Neutrophil (primary cell): ENCODE data around the gene TNKS2.
"Not testable (repeated sequence)": the region's sequence is repeated elsewhere in the genome, so short reads cannot be mapped to it uniquely, and the experiment has no call there.

Experiments
- H3K27ac ChIP-seq: fragments of 200-600 bp; sonication (generic); 2 replicates; pipeline ENCODE4 v1.5.1; 2016; ENCODE audit warnings: mild to moderate bottlenecking, moderate library complexity
- H3K27me3 ChIP-seq: fragments of 200-600 bp; sonication (generic); 2 replicates; pipeline ENCODE4 v1.6.0; 2016; ENCODE audit warnings: mild to moderate bottlenecking
- H3K36me3 ChIP-seq: fragments of 200-600 bp; sonication (generic); 2 replicates; pipeline ENCODE4 v1.5.1; 2017
- H3K4me1 ChIP-seq, 2 experiments: fragments of 200-600 bp in 1 of 2; sonication (generic) in 1 of 2; 1 replicate in 1 of 2; 2 replicates in 1 of 2; pipeline versions ENCODE4 v1.5.1 to v1.6.1; 2013 to 2016; ENCODE audit warnings: low read depth in 1 of 2, low read length in 1 of 2, mild to moderate bottlenecking in 1 of 2, moderate library complexity in 1 of 2; ENCODE audit not compliant: control insufficient read depth in 1 of 2, insufficient read depth in 1 of 2
- H3K4me3 ChIP-seq, 2 experiments: fragments of 200-600 bp in 1 of 2; sonication (generic) in 1 of 2; 1 replicate in 1 of 2; 2 replicates in 1 of 2; pipeline ENCODE4 v1.5.1; 2013 to 2016; ENCODE audit warnings: low read depth in 1 of 2, low read length in 1 of 2, mild to moderate bottlenecking in 1 of 2, moderate library complexity in 1 of 2
- H3K9me3 ChIP-seq: fragments of 200-600 bp; sonication (generic); 2 replicates; pipeline ENCODE4 v1.5.1; 2016
- CTCF ChIP-seq: fragments of 200-600 bp; sonication (generic); IDR thresholded peaks from 2 replicates; pipeline ENCODE4 v1.5.1; 2016; ENCODE audit warnings: antibody characterized with exemption

The TNKS2 gene

GRCh38 chr10:91803386-91804125 lies 5.3 kb downstream of the TNKS2 start:
- TF ChIP-seq CTCF = no peak

GRCh38 chr10:91804126-91804510 lies 5.9 kb downstream of the TNKS2 start:
- no peak for TF ChIP-seq CTCF
- peak overlapping the region; percentile 0 for H3K27ac ChIP-seq
- H3K4me1 ChIP-seq = peaks cover 23 to 28% of the 10 kb centered on the region in 2 experiments
- H3K4me3 ChIP-seq = no peak overlapping the region
- no peaks in the 10 kb centered on the region for H3K27me3 ChIP-seq
- peaks cover 9% of the 10 kb centered on the region for H3K36me3 ChIP-seq
- no peaks in the 10 kb centered on the region for H3K9me3 ChIP-seq

More at GRCh38 chr10:91803386-91804125, 5.3 kb downstream of the TNKS2 start:
- peaks cover 9% of the 10 kb centered on the region for H3K36me3 ChIP-seq
- H3K27me3 ChIP-seq = no peaks in the 10 kb centered on the region
- peaks cover 25 to 29% of the 10 kb centered on the region in 2 experiments for H3K4me1 ChIP-seq
- H3K4me3 ChIP-seq = no peak overlapping the region
- H3K27ac ChIP-seq = peak overlapping the region; percentile 0
- no peaks in the 10 kb centered on the region for H3K9me3 ChIP-seq

- Histone ChIP-seq H3K36me3 (peaks cover 9% of the 10 kb centered on the region), H3K4me1 (peaks cover 11 to 17% of the 10 kb centered on the region in 2 experiments), H3K27ac (peak overlapping the region; percentile 2), H3K4me3 (no peak overlapping the region), H3K27me3 (no peaks in the 10 kb centered on the region), H3K9me3 (no peaks in the 10 kb centered on the region)
- TF ChIP-seq CTCF = no peak
Observed at GRCh38 chr10:91805110-91805838, 7.0 kb downstream of the TNKS2 start.

- not testable (repeated sequence) for H3K27me3 ChIP-seq, H3K4me1 ChIP-seq, H3K9me3 ChIP-seq, H3K4me3 ChIP-seq, H3K27ac ChIP-seq
- H3K36me3 ChIP-seq = peaks cover 13% of the 10 kb centered on the region
Observed at GRCh38 chr10:91807264-91807663, 9.0 kb downstream of the TNKS2 start.

- Histone ChIP-seq H3K4me1 (no peaks in the 10 kb centered on the region), H3K9me3 (no peaks in the 10 kb centered on the region), H3K27me3 (no peaks in the 10 kb centered on the region), H3K4me3 (no peak overlapping the region), H3K27ac (no peak overlapping the region), H3K36me3 (peaks cover 46% of the 10 kb centered on the region)
- TF ChIP-seq CTCF = no peak
Observed at GRCh38 chr10:91813251-91813650, 15.0 kb downstream of the TNKS2 start.

GRCh38 chr10:91816981-91817380 lies 18.8 kb downstream of the TNKS2 start:
- no peak overlapping the region for H3K4me3 ChIP-seq
- H3K27me3 ChIP-seq = no peaks in the 10 kb centered on the region
- H3K36me3 ChIP-seq = peaks cover 77% of the 10 kb centered on the region
- H3K9me3 ChIP-seq = no peaks in the 10 kb centered on the region
- no peaks in the 10 kb centered on the region for H3K4me1 ChIP-seq
- no peak overlapping the region for H3K27ac ChIP-seq
- no peak for TF ChIP-seq CTCF
